Measurements from ENCODE around the gene LHX6. TPM values are rescaled to one million over a fixed set of nuclear protein-coding genes. Genes with fewer than 3 reads are reported as not detected.

Gene LHX6
- total RNA-seq, 1 donor from 2014 or later, result not detected

GRCh38 chr9:122188369-122188768 lies 40.4 kb downstream of the LHX6 start:
- H3K4me3 Mint-ChIP-seq (ENCODE audit: low read depth), result no peak overlapping the region
- peaks cover 1% of the 10 kb centered on the region for H3K27me3 Mint-ChIP-seq (ENCODE audit: low read depth)

GRCh38 chr9:122186777-122187470 lies 41.8 kb downstream of the LHX6 start:
- Mint-ChIP-seq H3K4me3 (ENCODE audit: low read depth) (no peak overlapping the region), H3K27me3 (ENCODE audit: low read depth) (peaks cover 4% of the 10 kb centered on the region), H3K36me3 (ENCODE audit: low read depth) (no peaks in the 10 kb centered on the region), H3K27ac (no peak overlapping the region), H3K9me3 (no peaks in the 10 kb centered on the region), H3K4me1 (ENCODE audit: low read depth) (no peaks in the 10 kb centered on the region)
- intact Hi-C loops (cut with micrococcal nuclease), result no loop called here
- DNase-seq (ENCODE audit: low spot score), result no peak

More at GRCh38 chr9:122188369-122188768, 40.4 kb downstream of the LHX6 start:
- intact Hi-C loops (cut with micrococcal nuclease), result no loop called here
- no peak for DNase-seq (ENCODE audit: low spot score)
- Mint-ChIP-seq H3K4me1 (ENCODE audit: low read depth) (no peaks in the 10 kb centered on the region), H3K27ac (no peak overlapping the region), H3K36me3 (ENCODE audit: low read depth) (no peaks in the 10 kb centered on the region), H3K9me3 (no peaks in the 10 kb centered on the region)

GRCh38 chr9:122186301-122186700 lies 42.5 kb downstream of the LHX6 start:
- peaks cover 4% of the 10 kb centered on the region for H3K27me3 Mint-ChIP-seq (ENCODE audit: low read depth)
- H3K4me1 Mint-ChIP-seq (ENCODE audit: low read depth), result no peaks in the 10 kb centered on the region
- no peaks in the 10 kb centered on the region for H3K36me3 Mint-ChIP-seq (ENCODE audit: low read depth)
- no peak overlapping the region for H3K4me3 Mint-ChIP-seq (ENCODE audit: low read depth)
- no peak overlapping the region for H3K27ac Mint-ChIP-seq
- no peaks in the 10 kb centered on the region for H3K9me3 Mint-ChIP-seq
- intact Hi-C loops (cut with micrococcal nuclease), result no loop called here
- no peak for DNase-seq (ENCODE audit: low spot score)

GRCh38 chr9:122184551-122184950 lies 44.2 kb downstream of the LHX6 start:
- intact Hi-C loops (cut with micrococcal nuclease), result no loop called here
- Mint-ChIP-seq H3K36me3 (ENCODE audit: low read depth) (no peaks in the 10 kb centered on the region), H3K9me3 (no peaks in the 10 kb centered on the region)

GRCh38 chr9:122183501-122183900 lies 45.3 kb downstream of the LHX6 start:
- Mint-ChIP-seq H3K4me3 (ENCODE audit: low read depth) (no peak overlapping the region), H3K27ac (no peak overlapping the region), H3K9me3 (no peaks in the 10 kb centered on the region)

More at GRCh38 chr9:122184551-122184950, 44.2 kb downstream of the LHX6 start:
- no peak for DNase-seq (ENCODE audit: low spot score)
- Mint-ChIP-seq H3K4me1 (ENCODE audit: low read depth) (no peaks in the 10 kb centered on the region), H3K4me3 (ENCODE audit: low read depth) (no peak overlapping the region), H3K27me3 (ENCODE audit: low read depth) (peaks cover 4% of the 10 kb centered on the region), H3K27ac (no peak overlapping the region)

GRCh38 chr9:122180633-122181032 lies 48.1 kb downstream of the LHX6 start:
- Mint-ChIP-seq H3K9me3 (no peaks in the 10 kb centered on the region), H3K27ac (no peak overlapping the region), H3K4me1 (ENCODE audit: low read depth) (no peaks in the 10 kb centered on the region), H3K4me3 (ENCODE audit: low read depth) (no peak overlapping the region), H3K27me3 (ENCODE audit: low read depth) (peaks cover 12% of the 10 kb centered on the region), H3K36me3 (ENCODE audit: low read depth) (no peaks in the 10 kb centered on the region)
- DNase-seq (ENCODE audit: low spot score), result no peak
- intact Hi-C loops (cut with micrococcal nuclease), result no loop called here

More at GRCh38 chr9:122183501-122183900, 45.3 kb downstream of the LHX6 start:
- H3K4me1 Mint-ChIP-seq (ENCODE audit: low read depth), result no peaks in the 10 kb centered on the region
- H3K27me3 Mint-ChIP-seq (ENCODE audit: low read depth), result peaks cover 11% of the 10 kb centered on the region
- no peaks in the 10 kb centered on the region for H3K36me3 Mint-ChIP-seq (ENCODE audit: low read depth)
- intact Hi-C loops (cut with micrococcal nuclease), result no loop called here
- DNase-seq (ENCODE audit: low spot score), result no peak

- Mint-ChIP-seq H3K27me3 (ENCODE audit: low read depth) (peaks cover 12% of the 10 kb centered on the region), H3K4me1 (ENCODE audit: low read depth) (no peaks in the 10 kb centered on the region), H3K9me3 (no peaks in the 10 kb centered on the region), H3K27ac (no peak overlapping the region), H3K36me3 (ENCODE audit: low read depth) (no peaks in the 10 kb centered on the region), H3K4me3 (ENCODE audit: low read depth) (no peak overlapping the region)
- intact Hi-C loops (cut with micrococcal nuclease), result no loop called here
- no peak for DNase-seq (ENCODE audit: low spot score)
Measured at GRCh38 chr9:122179690-122180074, 49.1 kb downstream of the LHX6 start.

- peaks cover 12% of the 10 kb centered on the region for H3K27me3 Mint-ChIP-seq (ENCODE audit: low read depth)
- no peak for DNase-seq (ENCODE audit: low spot score)
- intact Hi-C loops (cut with micrococcal nuclease), result no loop called here
- no peaks in the 10 kb centered on the region for H3K9me3 Mint-ChIP-seq
- H3K4me1 Mint-ChIP-seq (ENCODE audit: low read depth), result no peaks in the 10 kb centered on the region
- H3K27ac Mint-ChIP-seq, result no peak overlapping the region
- H3K36me3 Mint-ChIP-seq (ENCODE audit: low read depth), result no peaks in the 10 kb centered on the region
- no peak overlapping the region for H3K4me3 Mint-ChIP-seq (ENCODE audit: low read depth)
Measured at GRCh38 chr9:122179054-122179689, 49.6 kb downstream of the LHX6 start.

GRCh38 chr9:122176916-122177315 lies 51.8 kb downstream of the LHX6 start:
- no peak overlapping the region for H3K4me3 Mint-ChIP-seq (ENCODE audit: low read depth)
- H3K27me3 Mint-ChIP-seq (ENCODE audit: low read depth), result peaks cover 14% of the 10 kb centered on the region
- DNase-seq (ENCODE audit: low spot score), result no peak
- intact Hi-C loops (cut with micrococcal nuclease), result no loop called here
- no peaks in the 10 kb centered on the region for H3K4me1 Mint-ChIP-seq (ENCODE audit: low read depth)
- H3K27ac Mint-ChIP-seq, result no peak overlapping the region
- no peaks in the 10 kb centered on the region for H3K36me3 Mint-ChIP-seq (ENCODE audit: low read depth)
- H3K9me3 Mint-ChIP-seq, result no peaks in the 10 kb centered on the region

- Mint-ChIP-seq H3K4me1 (ENCODE audit: low read depth) (no peaks in the 10 kb centered on the region), H3K9me3 (no peaks in the 10 kb centered on the region), H3K27me3 (ENCODE audit: low read depth) (peaks cover 16% of the 10 kb centered on the region), H3K27ac (no peak overlapping the region), H3K4me3 (ENCODE audit: low read depth) (no peak overlapping the region), H3K36me3 (ENCODE audit: low read depth) (no peaks in the 10 kb centered on the region)
- no peak for DNase-seq (ENCODE audit: low spot score)
- intact Hi-C loops (cut with micrococcal nuclease), result no loop called here
Measured at GRCh38 chr9:122173670-122174069, 55.1 kb downstream of the LHX6 start.

GRCh38 chr9:122172131-122172530 lies 56.6 kb downstream of the LHX6 start:
- H3K4me3 Mint-ChIP-seq (ENCODE audit: low read depth), result no peak overlapping the region
- no peak overlapping the region for H3K27ac Mint-ChIP-seq
- H3K4me1 Mint-ChIP-seq (ENCODE audit: low read depth), result no peaks in the 10 kb centered on the region
- H3K27me3 Mint-ChIP-seq (ENCODE audit: low read depth), result peaks cover 17% of the 10 kb centered on the region
- no peaks in the 10 kb centered on the region for H3K9me3 Mint-ChIP-seq
- intact Hi-C loops (cut with micrococcal nuclease), result no loop called here
- H3K36me3 Mint-ChIP-seq (ENCODE audit: low read depth), result no peaks in the 10 kb centered on the region
- DNase-seq (ENCODE audit: low spot score), result no peak

- Mint-ChIP-seq H3K4me1 (ENCODE audit: low read depth) (no peaks in the 10 kb centered on the region), H3K9me3 (no peaks in the 10 kb centered on the region), H3K27me3 (ENCODE audit: low read depth) (peaks cover 18% of the 10 kb centered on the region), H3K4me3 (ENCODE audit: low read depth) (no peak overlapping the region), H3K27ac (no peak overlapping the region), H3K36me3 (ENCODE audit: low read depth) (no peaks in the 10 kb centered on the region)
- no peak for DNase-seq (ENCODE audit: low spot score)
- intact Hi-C loops (cut with micrococcal nuclease), result no loop called here
Measured at GRCh38 chr9:122168356-122168755, 60.4 kb downstream of the LHX6 start.

- H3K27me3 Mint-ChIP-seq (ENCODE audit: low read depth), result peaks cover 15% of the 10 kb centered on the region
- peaks cover 7% of the 10 kb centered on the region for H3K9me3 Mint-ChIP-seq
- peaks cover 9% of the 10 kb centered on the region for H3K4me1 Mint-ChIP-seq (ENCODE audit: low read depth)
- intact Hi-C loops (cut with micrococcal nuclease), result no loop called here
- no peak overlapping the region for H3K27ac Mint-ChIP-seq
- no peak overlapping the region for H3K4me3 Mint-ChIP-seq (ENCODE audit: low read depth)
- no peaks in the 10 kb centered on the region for H3K36me3 Mint-ChIP-seq (ENCODE audit: low read depth)
- DNase-seq (ENCODE audit: low spot score), result no peak
Measured at GRCh38 chr9:122164286-122164685, 64.5 kb downstream of the LHX6 start.

All from activated T-helper 2 cell treated with anti-CD3 and anti-CD28 coated beads, Interferon-gamma antibody, Interleukin-2, Interleukin-4, amounts not matched to agents 10 μg/mL and 5 μg/mL and 100 μg/mL, durations not matched to agents 14 hours and 24 hours and 36 hours (primary cell).